ENCODE results near the gene F10. TPM values are rescaled to one million over a fixed set of nuclear protein-coding genes. Genes with fewer than 3 reads are reported as not detected.

The F10 gene
- total RNA-seq, 4 donors from 2014 or later: 7.3 to 33.0 (median 20.7) TPM

- TF ChIP-seq, protein P1, sequence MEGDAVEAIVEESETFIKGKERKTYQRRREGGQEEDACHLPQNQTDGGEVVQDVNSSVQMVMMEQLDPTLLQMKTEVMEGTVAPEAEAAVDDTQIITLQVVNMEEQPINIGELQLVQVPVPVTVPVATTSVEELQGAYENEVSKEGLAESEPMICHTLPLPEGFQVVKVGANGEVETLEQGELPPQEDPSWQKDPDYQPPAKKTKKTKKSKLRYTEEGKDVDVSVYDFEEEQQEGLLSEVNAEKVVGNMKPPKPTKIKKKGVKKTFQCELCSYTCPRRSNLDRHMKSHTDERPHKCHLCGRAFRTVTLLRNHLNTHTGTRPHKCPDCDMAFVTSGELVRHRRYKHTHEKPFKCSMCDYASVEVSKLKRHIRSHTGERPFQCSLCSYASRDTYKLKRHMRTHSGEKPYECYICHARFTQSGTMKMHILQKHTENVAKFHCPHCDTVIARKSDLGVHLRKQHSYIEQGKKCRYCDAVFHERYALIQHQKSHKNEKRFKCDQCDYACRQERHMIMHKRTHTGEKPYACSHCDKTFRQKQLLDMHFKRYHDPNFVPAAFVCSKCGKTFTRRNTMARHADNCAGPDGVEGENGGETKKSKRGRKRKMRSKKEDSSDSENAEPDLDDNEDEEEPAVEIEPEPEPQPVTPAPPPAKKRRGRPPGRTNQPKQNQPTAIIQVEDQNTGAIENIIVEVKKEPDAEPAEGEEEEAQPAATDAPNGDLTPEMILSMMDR (IDR thresholded peaks at IDR 0.05; ENCODE audit: low read depth): no peak
These were observed 15.8 kb upstream of the F10 start for GRCh38 chr13:113106711-113107351.

DNA sequence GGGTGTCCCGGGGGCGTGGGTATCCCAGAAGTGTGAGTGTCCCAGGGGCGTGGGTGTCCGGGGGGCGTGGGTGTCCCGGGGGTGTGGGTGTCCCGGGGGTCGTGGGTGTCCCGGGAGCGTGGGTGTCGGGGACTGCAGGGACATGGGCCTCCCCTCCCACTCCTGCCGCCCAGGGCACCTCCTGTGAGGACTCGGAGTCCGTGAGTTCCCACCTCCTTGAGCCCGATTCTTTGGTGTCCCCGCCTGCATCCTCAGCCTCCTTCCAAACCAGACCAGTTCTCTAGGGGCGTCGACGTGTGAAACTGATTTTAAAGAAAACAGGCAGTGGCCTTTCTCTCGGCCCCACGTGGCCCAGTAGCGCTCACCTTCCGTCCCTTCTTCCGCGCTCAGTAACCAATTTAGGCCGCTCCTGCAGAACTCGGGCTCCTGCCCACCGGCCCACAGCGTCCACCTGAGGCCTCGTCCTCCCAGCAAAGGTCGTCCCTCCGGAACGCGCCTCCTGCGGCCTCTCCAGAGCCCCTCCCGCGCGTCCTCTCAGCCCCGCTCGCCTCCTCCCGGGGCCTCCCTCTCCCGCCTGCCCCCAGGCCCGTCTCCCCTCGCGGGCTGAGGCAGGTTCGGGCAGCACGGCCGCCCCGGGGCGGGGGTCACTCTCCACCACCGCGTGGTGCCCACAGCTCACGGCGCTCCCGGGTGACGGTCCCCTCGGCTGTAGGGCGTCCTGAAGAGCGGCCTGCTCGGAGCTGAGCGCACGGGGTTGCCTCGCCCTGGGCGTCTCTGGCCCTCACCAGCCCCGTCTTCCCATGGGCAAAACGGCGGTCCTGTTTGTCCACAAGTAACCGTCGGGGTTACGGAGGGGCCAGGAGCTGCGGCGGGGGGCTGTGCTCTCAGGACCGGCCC is 13.2 kb upstream of the F10 start:
- TF ChIP-seq, protein P1 (IDR thresholded peaks at IDR 0.05; ENCODE audit: low read depth): no peak

DNA sequence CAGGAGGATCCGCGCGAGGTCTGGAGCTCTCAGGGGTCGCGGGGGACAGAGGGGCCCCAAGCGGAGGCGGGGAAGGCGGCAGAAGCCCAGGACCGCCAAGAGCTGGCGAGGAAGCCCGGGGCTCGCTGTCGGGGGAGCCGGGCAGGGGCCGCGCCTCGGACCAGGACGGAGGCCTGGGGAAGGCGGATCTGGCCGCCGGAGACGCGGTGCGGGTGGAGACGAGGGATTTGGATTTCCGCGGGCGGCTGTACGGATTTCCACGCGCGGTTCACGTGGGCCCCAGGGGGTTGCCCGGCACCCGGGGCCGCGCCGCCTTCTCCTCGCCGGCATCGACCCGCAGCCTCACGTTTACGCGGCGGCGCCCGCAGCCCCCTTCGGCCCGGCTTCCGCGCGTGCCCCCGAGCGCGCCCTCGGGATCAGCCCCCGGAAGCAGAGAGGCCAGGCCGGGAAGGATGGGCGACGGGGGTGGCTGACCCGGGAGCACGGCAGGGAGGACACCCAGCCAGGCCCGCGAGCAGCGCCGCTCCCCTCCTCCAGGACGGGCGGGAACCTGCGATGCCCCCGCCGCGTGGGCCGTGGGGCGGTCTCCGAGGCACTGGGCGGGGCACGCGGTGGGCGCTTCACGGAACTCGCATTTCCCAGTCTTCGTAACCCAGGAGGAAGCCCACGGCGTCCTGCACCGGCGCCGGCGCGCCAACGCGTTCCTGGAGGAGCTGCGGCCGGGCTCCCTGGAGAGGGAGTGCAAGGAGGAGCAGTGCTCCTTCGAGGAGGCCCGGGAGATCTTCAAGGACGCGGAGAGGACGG is 12.3 kb upstream of the F10 start:
- TF ChIP-seq, protein P1 (IDR thresholded peaks at IDR 0.05; ENCODE audit: low read depth): no peak

GRCh38 chr13:113110852-113111315 is 11.7 kb upstream of the F10 start:
- TF ChIP-seq, protein P1 (IDR thresholded peaks at IDR 0.05; ENCODE audit: low read depth): no peak

GRCh38 chr13:113112893-113113845 is 9.4 kb upstream of the F10 start:
- TF ChIP-seq, protein P1 (IDR thresholded peaks at IDR 0.05; ENCODE audit: low read depth): no peak

- TF ChIP-seq, protein P1 (IDR thresholded peaks at IDR 0.05; ENCODE audit: low read depth): no peak
These were observed 8.7 kb upstream of the F10 start for GRCh38 chr13:113113846-113114271.

Data from subcutaneous adipose tissue (tissue), 4 donors.